HepG2 (cell line): ENCODE results near the gene SMAD7. TPM values are rescaled to one million over a fixed set of nuclear protein-coding genes. Genes with fewer than 3 reads are reported as not detected.

ENCODE experiments used
- ARHGAP35 ChIP-seq: sonication (generic); formaldehyde crosslinking; IDR thresholded peaks from 2 replicates; pipeline ENCODE4 v1.9.0; 2022; ENCODE audit warnings: mild to moderate bottlenecking, inconsistent platforms, moderate library complexity, missing genetic modification reagents, borderline replicate concordance
- ATF5 ChIP-seq: sonication (generic); formaldehyde crosslinking; IDR thresholded peaks from 2 replicates; pipeline ENCODE4 v1.4.0; 2020; ENCODE audit warnings: mild to moderate bottlenecking, low read depth, missing genetic modification reagents
- CBX5 ChIP-seq: sonication (generic); formaldehyde crosslinking; IDR thresholded peaks from 2 replicates; pipeline ENCODE4 v1.4.0; 2020; ENCODE audit warnings: missing genetic modification reagents, borderline replicate concordance
- DPF2 ChIP-seq: sonication (generic); formaldehyde crosslinking; IDR thresholded peaks from 2 replicates; pipeline ENCODE4 v1.4.0; 2020; ENCODE audit warnings: mild to moderate bottlenecking, low read depth, missing genetic modification reagents, borderline replicate concordance
- KDM2A ChIP-seq: sonication (generic); formaldehyde crosslinking; IDR thresholded peaks from 2 replicates; pipeline ENCODE4 v1.4.0; 2020; ENCODE audit warnings: low read depth, missing genetic modification reagents, borderline replicate concordance
- MXD1 ChIP-seq: sonication (generic); formaldehyde crosslinking; IDR thresholded peaks from 2 replicates; pipeline ENCODE4 v1.4.0; 2020; ENCODE audit warnings: mild to moderate bottlenecking, missing genetic modification reagents
- NR2C2 ChIP-seq: sonication (generic); formaldehyde crosslinking; IDR thresholded peaks from 2 replicates; pipeline ENCODE4 v1.4.0; 2020; ENCODE audit warnings: missing genetic modification reagents, mild to moderate bottlenecking, moderate library complexity, borderline replicate concordance
- PTBP1 ChIP-seq: fragments of 200-400 bp; formaldehyde crosslinking; IDR thresholded peaks from 2 replicates; pipeline ENCODE4 v1.6.1; 2018; ENCODE audit warnings: low read length, low read depth; ENCODE audit not compliant: poor library complexity, severe bottlenecking
- SCMH1 ChIP-seq: sonication (generic); formaldehyde crosslinking; IDR thresholded peaks from 2 replicates; pipeline ENCODE4 v1.9.0; 2021; ENCODE audit warnings: missing genetic modification reagents, mild to moderate bottlenecking, borderline replicate concordance
- TOE1 ChIP-seq: sonication (generic); formaldehyde crosslinking; IDR thresholded peaks from 2 replicates; pipeline ENCODE4 v1.4.0; 2020; ENCODE audit warnings: mild to moderate bottlenecking, missing genetic modification reagents
- ZFX ChIP-seq: sonication (generic); formaldehyde crosslinking; IDR thresholded peaks from 2 replicates; pipeline ENCODE4 v1.4.0; 2020; ENCODE audit warnings: mild to moderate bottlenecking, low read depth, missing genetic modification reagents, moderate library complexity
- ZNF17 ChIP-seq: sonication (generic); formaldehyde crosslinking; IDR thresholded peaks from 2 replicates; pipeline ENCODE4 v1.5.0; 2020; ENCODE audit warnings: mild to moderate bottlenecking, missing genetic modification reagents
- ZNF335 ChIP-seq: sonication (generic); formaldehyde crosslinking; IDR thresholded peaks from 2 replicates; pipeline ENCODE4 v1.4.0; 2020; ENCODE audit warnings: missing genetic modification reagents
- ZNF451 ChIP-seq: sonication (generic); formaldehyde crosslinking; IDR thresholded peaks from 2 replicates; pipeline ENCODE4 v1.5.0; 2020; ENCODE audit warnings: mild to moderate bottlenecking, missing genetic modification reagents
- ZNF549 ChIP-seq: sonication (generic); formaldehyde crosslinking; IDR thresholded peaks from 2 replicates; pipeline ENCODE4 v1.5.0; 2020; ENCODE audit warnings: missing genetic modification reagents
- ZNF609 ChIP-seq: sonication (generic); formaldehyde crosslinking; IDR thresholded peaks from 2 replicates; pipeline ENCODE4 v1.4.0; 2020; ENCODE audit warnings: mild to moderate bottlenecking, missing genetic modification reagents, borderline replicate concordance
- ZNF781 ChIP-seq: sonication (generic); formaldehyde crosslinking; IDR thresholded peaks from 2 replicates; pipeline ENCODE4 v1.5.1; 2020; ENCODE audit warnings: borderline replicate concordance, mild to moderate bottlenecking, missing genetic modification reagents; ENCODE audit errors: not compliant biosample characterization
- ZSCAN25 ChIP-seq: sonication (generic); formaldehyde crosslinking; IDR thresholded peaks from 2 replicates; pipeline ENCODE4 v1.8.0; 2022; ENCODE audit warnings: mild to moderate bottlenecking, missing genetic modification reagents
- ZSCAN30 ChIP-seq: sonication (generic); formaldehyde crosslinking; IDR thresholded peaks from 2 replicates; pipeline ENCODE4 v1.5.0; 2020; ENCODE audit warnings: mild to moderate bottlenecking, missing genetic modification reagents
- polyA plus RNA-seq, 8 experiments: library from polyadenylated mRNA; depleted of rRNA in 3 of 8; stranded (reverse) in 7 of 8; unstranded in 1 of 8; fragments of >200 nt; fragmentation: Illumina TruSeq in 4 of 8; extraction: Trizol in 4 of 8; gene quantifications; 2 replicates each; pipeline versions ENCODE4 v1.2.1 to v1.2.3, GENCODE V29; 2011 to 2016; ENCODE audit warnings: low read depth in 4 of 8, missing spikeins in 1 of 8, mixed read lengths in 1 of 8; ENCODE audit not compliant: insufficient read depth in 1 of 8
- total RNA-seq, 5 experiments: library from RNA; depleted of rRNA; stranded (reverse); fragments of >200 nt; fragmentation: Illumina TruSeq; extraction: Trizol; gene quantifications; 2 replicates each; pipeline ENCODE4 v1.2.3, GENCODE V29; 2016; ENCODE audit warnings: low read depth in 1 of 5

SMAD7 gene
- total and polyA plus RNA-seq, 2 of the 13 experiments (the other 11 are each of a cell fraction or from before 2014, with no cell fraction given), result 17.4 to 24.7 TPM

GRCh38 chr18:48926420-48926857, 24.3 kb downstream of the SMAD7 start (continued):
- TF ChIP-seq ZSCAN30 (no peak), ZNF549 (CRISPR knock-in tag) (no peak), TOE1 (CRISPR knock-in tag) (no peak), ZNF781 (CRISPR knock-in tag) (no peak), NR2C2 (CRISPR knock-in tag) (peak; percentile 49; the same call in 1 of the 2 replicates), ATF5 (CRISPR knock-in tag) (no peak), ARHGAP35 (CRISPR knock-in tag) (no peak), ZNF451 (CRISPR knock-in tag) (0 out of 2 replicates have a peak, but pooled peaks have one; percentile 9), PTBP1 (no peak), SCMH1 (CRISPR knock-in tag) (no peak), ZFX (CRISPR knock-in tag) (peak; percentile 63), KDM2A (CRISPR knock-in tag) (0 out of 2 replicates have a peak, but pooled peaks have one; percentile 32), ZNF17 (CRISPR knock-in tag) (no peak), CBX5 (CRISPR knock-in tag) (no peak), ZNF609 (CRISPR knock-in tag) (peak; percentile 70; the same call in 1 of the 2 replicates), DPF2 (CRISPR knock-in tag) (no peak; the same call in 1 of the 2 replicates), ZNF335 (CRISPR knock-in tag) (no peak), MXD1 (CRISPR knock-in tag) (peak; percentile 32; the same call in 1 of the 2 replicates), ZSCAN25 (CRISPR knock-in tag) (peak; percentile 65; the same call in 1 of the 2 replicates)
